Measurements from ENCODE around the gene SETD7. TPM values are rescaled to one million over a fixed set of nuclear protein-coding genes. Genes with fewer than 3 reads are reported as not detected.

The SETD7 gene
- total and polyA plus RNA-seq, 2 of the 4 experiments (the other 2 are of a cell fraction) = 17.0 to 46.6 TPM

DNA sequence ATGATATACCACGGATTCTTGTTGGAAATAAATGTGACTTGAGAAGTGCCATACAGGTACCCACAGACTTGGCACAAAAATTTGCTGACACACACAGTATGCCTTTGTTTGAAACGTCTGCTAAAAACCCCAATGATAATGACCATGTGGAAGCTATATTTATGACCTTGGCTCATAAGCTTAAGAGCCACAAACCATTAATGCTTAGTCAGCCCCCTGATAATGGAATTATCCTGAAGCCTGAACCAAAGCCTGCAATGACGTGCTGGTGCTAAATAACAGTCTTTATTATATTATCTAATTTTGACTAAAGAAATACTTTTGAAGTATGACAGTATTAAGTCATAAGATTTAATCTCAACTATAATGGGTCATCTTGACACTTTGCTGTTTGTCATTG lies 83.2 kb downstream of the SETD7 start:
- Histone ChIP-seq H2BK5ac (ENCODE audit: low read depth, low read length, poor library complexity, severe bottlenecking) (no peak overlapping the region), H4K5ac (ENCODE audit: low read depth, low read length) (no peak overlapping the region), H3K4ac (ENCODE audit: low read depth, low read length) (no peak overlapping the region), H4K20me1 (ENCODE audit: insufficient read depth, low read length) (peaks cover 13% of the 10 kb centered on the region; the same call in 1 of the 2 replicates), H3K79me1 (ENCODE audit: low read depth in 1 of 2, low read length in 2 of 2) (peaks cover 22 to 26% of the 10 kb centered on the region in 2 experiments), H2BK15ac (ENCODE audit: low read depth, low read length) (no peak overlapping the region), H3K4me2 (ENCODE audit: low read depth, low read length) (no peak overlapping the region), H3K14ac (replicated peaks; ENCODE audit: low read depth, low read length) (no peak overlapping the region), H3K9me1 (ENCODE audit: insufficient read depth, low read length) (no peaks in the 10 kb centered on the region), H2BK20ac (ENCODE audit: low read depth, low read length) (no peak overlapping the region), H3K27me3 (ENCODE audit: control insufficient read depth, insufficient read depth, low read length) (no peaks in the 10 kb centered on the region), H3K9ac (ENCODE audit: low read depth, low read length) (no peak overlapping the region), H3K23ac (ENCODE audit: low read depth, low read length) (no peak overlapping the region), H3K9me3 (ENCODE audit: control insufficient read depth, insufficient read depth, low read length) (peaks cover 8% of the 10 kb centered on the region), H3K56ac (ENCODE audit: extremely low read depth, insufficient read depth, low read length) (no peak overlapping the region), H3K4me3 (ENCODE audit: insufficient read depth, low read depth, low read length) (no peak overlapping the region), H2AFZ (replicated peaks; ENCODE audit: low read length, poor library complexity) (no peak overlapping the region), H4K91ac (ENCODE audit: insufficient read depth, low read depth, low read length) (no peak overlapping the region), H3K36me3 (ENCODE audit: control insufficient read depth, insufficient read depth, low read length) (peaks cover 3% of the 10 kb centered on the region; the same call in 1 of the 2 replicates), H3K27ac (ENCODE audit: insufficient read depth, low read length) (no peak overlapping the region), H2AK5ac (ENCODE audit: low read depth, low read length) (no peak overlapping the region), H3K4me1 (ENCODE audit: control insufficient read depth, insufficient read depth, low read length) (no peaks in the 10 kb centered on the region; the same call in 1 of the 2 replicates), H2BK120ac (ENCODE audit: low read depth, low read length) (no peak overlapping the region), H3K18ac (ENCODE audit: low read depth, low read length) (no peak overlapping the region), H4K8ac (ENCODE audit: low read depth in 2 of 2, low read length in 2 of 2) (no peak overlapping the region), H2AK9ac (replicated peaks; ENCODE audit: low read depth, low read length, poor library complexity) (no peak overlapping the region)
- BruUV-seq (replicated peaks) = no TSS peak
- peak; percentile 71 for TF ChIP-seq MAFK (IDR thresholded peaks at IDR 0.05; ENCODE audit: low read depth, low read length)
- TF ChIP-seq USF2 (IDR thresholded peaks at IDR 0.05; ENCODE audit: low read depth, low read length) = no peak
- no CpG with 5 or more reads among the region's 3 CpGs for WGBS, 2 experiments (ENCODE audit: extremely low coverage in 2 of 2, insufficient read length in 1 of 2)
- ChIA-PET POLR2A (ENCODE audit: unreplicated experiment) (no interaction called here), CTCF (no interaction called here)
- in situ Hi-C loops (cut with MboI; ENCODE audit: low sequenced_read_pairs) (no loop called here), intact Hi-C loops (cut with micrococcal nuclease) (loop anchor here (1.0 kb wide), 1 partner anchor 41 kb away; no protein-coding TSS in a partner anchor), dilution Hi-C loops (cut with HindIII; ENCODE audit: low sequenced_read_pairs, unreplicated experiment) (no loop called here)
- ATAC-seq (ENCODE audit: low read depth) = no peak
- no peak for DNase-seq
